ENCODE measurements around the gene FAM110C. TPM values are rescaled to one million over a fixed set of nuclear protein-coding genes. Genes with fewer than 3 reads are reported as not detected.

The FAM110C gene
- total and polyA plus RNA-seq, 9 of the 15 experiments (the other 6 are each of a cell fraction or from before 2014, with no cell fraction given) = not detected

GRCh38 chr2:23283-23682 lies 23.0 kb downstream of the FAM110C start:
- intact Hi-C loops (cut with micrococcal nuclease) (no loop called here), in situ Hi-C loops (cut with MboI) (no loop called here)
- no peaks in the 10 kb centered on the region for H3K27me3 ChIP-seq (ENCODE audit: control insufficient read depth in 2 of 2, insufficient read depth in 2 of 2, low read length in 2 of 2)
- ChIA-PET POLR2A (no interaction called here), CTCF (ENCODE audit: low intra/inter-chr PET ratio) (no interaction called here)
- 0% methylated on average over 1 of the region's 1 CpG for WGBS (ENCODE audit: insufficient coverage, low coverage, missing lambda C conversion rate)
- H3K9me3 ChIP-seq (replicated peaks; ENCODE audit: control insufficient read depth, insufficient read depth, low read depth, low read length) = no peaks in the 10 kb centered on the region
- no peak for ATAC-seq
- no peaks in the 10 kb centered on the region for H3K36me3 ChIP-seq (ENCODE audit: control insufficient read depth, insufficient read depth, low read length)
- DNase-seq (ENCODE audit: extremely low read depth in 1 of 4, low spot score in 3 of 4) = no peak
- H4K20me1 ChIP-seq (replicated peaks; ENCODE audit: control insufficient read depth, insufficient read depth, low read length) = no peaks in the 10 kb centered on the region
- no peak overlapping the region for H3K9ac ChIP-seq (ENCODE audit: insufficient read depth in 1 of 2, low read depth in 2 of 2, low read length in 2 of 2)
- no peak overlapping the region for H3K27ac ChIP-seq (ENCODE audit: extremely low read depth, low read depth, low read length)
- no peaks in the 10 kb centered on the region for H3K79me2 ChIP-seq (ENCODE audit: control insufficient read depth, insufficient read depth, low read length)
- no peak overlapping the region for H3K4me2 ChIP-seq (ENCODE audit: insufficient read depth, low read length)
- no peaks in the 10 kb centered on the region for H3K4me1 ChIP-seq (replicated peaks in 1 of 2; ENCODE audit: control insufficient read depth in 2 of 2, insufficient read depth in 2 of 2, low read length in 2 of 2)
- H3K9me1 ChIP-seq (ENCODE audit: control insufficient read depth, insufficient read depth, low read length) = no peaks in the 10 kb centered on the region
- TF ChIP-seq PHTF2 (CRISPR knock-in tag; IDR thresholded peaks at IDR 0.05) (no peak), PRDM10 (IDR thresholded peaks at IDR 0.05; ENCODE audit: partially characterized antibody) (no peak), ZNF324 (CRISPR knock-in tag; IDR thresholded peaks at IDR 0.05) (no peak), SUPT5H (IDR thresholded peaks at IDR 0.05) (no peak), JUNB (CRISPR knock-in tag; conservative IDR thresholded peaks at IDR 0.05) (no peak), HNRNPL (IDR thresholded peaks at IDR 0.05; ENCODE audit: low read depth, low read length) (no peak), IRF2 (CRISPR knock-in tag; IDR thresholded peaks at IDR 0.05) (no peak), CBX3 (IDR thresholded peaks at IDR 0.05; ENCODE audit: borderline replicate concordance in 1 of 2, low read length in 2 of 2) (no peak), HIVEP1 (CRISPR knock-in tag; IDR thresholded peaks at IDR 0.05) (no peak)
- no peak for FAIRE-seq
- no peak overlapping the region for H3K4me3 ChIP-seq
- BruUV-seq (replicated peaks) = no TSS peak
- no peak overlapping the region for H2AFZ ChIP-seq (ENCODE audit: low read depth, low read length)

All from K562 (cell line).